Medulla oblongata (tissue), 1 donor: Measurements from ENCODE around the gene SKP1.
"Not testable (repeated sequence)": the region's sequence is repeated elsewhere in the genome, so short reads cannot be mapped to it uniquely, and the experiment has no call there.

ENCODE experiments used
- DNase-seq: peaks from one replicate; pipeline ENCODE4 v3.0.0-alpha.2; 2015; ENCODE audit errors: extremely low spot score

Gene SKP1

DNA sequence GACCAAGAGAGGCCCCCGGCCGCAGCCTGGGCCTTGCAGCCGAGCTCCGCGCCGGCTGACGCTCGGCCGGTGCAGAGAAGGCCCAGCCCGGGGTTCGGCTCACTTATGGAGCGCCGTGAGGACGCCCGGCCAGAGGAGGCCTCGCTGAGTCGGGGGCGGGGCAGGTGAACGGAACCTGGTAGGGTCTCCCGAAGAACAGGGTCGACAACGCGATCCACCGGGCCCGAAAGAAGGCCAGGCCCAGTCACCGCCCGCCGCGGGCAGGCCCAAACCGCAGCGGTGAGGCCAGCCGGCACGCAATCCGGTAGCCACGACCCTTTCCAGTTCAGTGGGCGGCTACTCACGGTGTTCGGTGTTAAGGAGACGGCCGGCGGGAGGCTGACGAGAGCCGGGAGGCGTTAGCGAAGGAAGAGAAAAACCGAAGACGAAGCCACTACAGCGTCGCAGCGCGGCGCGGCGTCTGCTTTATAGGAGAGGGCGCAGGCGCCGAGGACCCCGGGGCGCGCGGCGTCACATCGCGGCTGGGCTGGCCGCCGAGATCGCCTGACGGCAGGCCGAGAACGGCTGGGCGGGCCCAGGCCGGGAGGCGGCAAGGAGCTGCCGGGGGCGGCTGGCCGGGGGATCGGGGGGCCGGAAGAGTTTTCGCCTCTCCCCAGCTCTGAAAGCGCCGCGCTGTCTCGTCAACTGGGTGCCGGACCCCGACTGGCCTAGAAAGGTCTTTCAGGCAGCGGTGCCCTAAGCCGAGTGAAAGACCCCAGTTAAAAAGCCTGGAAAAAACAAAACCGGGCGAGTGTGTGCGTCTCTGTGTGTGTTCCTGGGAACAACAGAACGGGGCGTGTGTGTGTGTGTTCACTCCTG, at the start of gene SKP1:
Gene SKP1 (minus strand): TSS at position 440 of the 858 bp plus-strand sequence. CDS start 2,928 bp downstream, outside the sequence.
- peak; percentile 87 for DNase-seq

DNA sequence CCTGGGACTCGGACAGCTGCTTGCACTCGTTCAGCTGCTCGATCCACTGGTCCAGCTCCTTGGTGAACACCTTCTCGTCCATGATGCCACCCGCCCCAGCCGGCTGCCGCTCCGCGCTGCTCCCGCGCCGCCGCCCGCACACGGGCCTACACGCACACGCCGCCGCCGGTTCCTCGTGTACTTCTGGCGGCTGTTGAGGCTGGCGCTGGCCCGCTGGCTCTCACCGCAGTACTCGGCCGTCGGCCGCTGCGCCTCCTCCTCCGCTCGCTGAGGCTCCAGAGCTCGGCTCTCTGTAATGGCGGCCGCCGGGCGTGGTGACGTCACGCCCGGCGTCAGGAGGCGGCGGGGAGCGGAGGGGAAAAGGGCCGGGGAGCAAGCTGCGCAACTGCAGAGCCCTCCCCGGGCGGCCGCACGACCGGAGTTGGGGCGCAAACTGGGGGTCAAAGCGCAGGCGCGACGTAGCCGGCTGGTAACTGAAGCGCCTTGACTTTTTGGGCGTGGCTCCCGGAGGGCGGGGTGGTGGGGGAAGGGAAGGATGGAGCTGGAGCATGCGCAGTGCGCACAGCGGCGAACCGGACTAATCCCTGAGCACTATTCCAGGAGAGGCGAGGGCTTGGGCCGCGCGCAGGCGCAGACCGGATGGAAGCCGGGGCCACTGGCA, 49.2 kb upstream of the SKP1 start, which contains the start of gene PPP2CA:
Gene PPP2CA (minus strand): TSS at position 294 of the 661 bp plus-strand sequence. CDS start 212 bp downstream, at position 82.
- peak; percentile 99 for DNase-seq

DNA sequence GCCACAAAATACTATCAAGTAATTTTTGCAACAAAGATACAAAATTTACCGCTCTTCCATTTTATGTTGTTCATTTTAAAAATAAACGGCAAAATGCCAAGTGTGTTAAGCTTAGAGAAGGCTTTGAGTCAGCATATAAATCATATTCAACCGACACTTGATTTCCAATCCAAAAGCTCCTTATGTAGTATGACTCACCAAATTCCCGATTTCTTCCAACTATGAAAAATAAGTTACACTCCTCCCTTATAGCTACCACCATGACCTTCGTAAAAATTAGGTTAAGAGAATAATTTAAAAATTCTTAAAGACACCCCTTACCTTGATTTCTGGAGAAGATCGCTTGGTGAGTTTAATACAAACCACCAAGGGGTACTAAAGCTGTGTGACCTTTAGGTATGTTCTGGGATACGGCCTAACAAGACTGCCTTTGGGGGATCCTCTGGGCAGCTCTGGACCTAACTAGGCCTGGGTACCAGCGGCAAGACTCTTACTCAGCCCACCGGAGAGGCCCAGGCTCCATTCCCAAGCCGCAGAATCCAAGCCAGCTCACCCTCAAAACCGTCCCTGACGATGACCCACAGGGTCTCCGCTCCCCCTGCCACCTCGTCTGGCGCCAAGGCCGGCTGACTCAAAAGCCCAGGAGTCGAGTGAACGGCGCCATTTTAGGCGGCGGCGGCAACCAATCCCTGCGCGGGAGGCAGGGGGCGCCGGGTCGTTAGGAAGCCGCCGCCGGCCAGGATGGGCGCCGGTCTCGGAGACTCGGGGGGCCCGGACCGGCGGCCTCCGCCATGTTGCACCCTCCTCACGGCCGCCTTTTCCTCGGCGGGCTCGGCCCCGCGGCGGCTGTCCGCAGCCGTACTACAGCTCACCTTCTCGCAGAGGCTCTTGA, 48.4 kb upstream of the SKP1 start:
- DNase-seq: peak; percentile 71

DNA sequence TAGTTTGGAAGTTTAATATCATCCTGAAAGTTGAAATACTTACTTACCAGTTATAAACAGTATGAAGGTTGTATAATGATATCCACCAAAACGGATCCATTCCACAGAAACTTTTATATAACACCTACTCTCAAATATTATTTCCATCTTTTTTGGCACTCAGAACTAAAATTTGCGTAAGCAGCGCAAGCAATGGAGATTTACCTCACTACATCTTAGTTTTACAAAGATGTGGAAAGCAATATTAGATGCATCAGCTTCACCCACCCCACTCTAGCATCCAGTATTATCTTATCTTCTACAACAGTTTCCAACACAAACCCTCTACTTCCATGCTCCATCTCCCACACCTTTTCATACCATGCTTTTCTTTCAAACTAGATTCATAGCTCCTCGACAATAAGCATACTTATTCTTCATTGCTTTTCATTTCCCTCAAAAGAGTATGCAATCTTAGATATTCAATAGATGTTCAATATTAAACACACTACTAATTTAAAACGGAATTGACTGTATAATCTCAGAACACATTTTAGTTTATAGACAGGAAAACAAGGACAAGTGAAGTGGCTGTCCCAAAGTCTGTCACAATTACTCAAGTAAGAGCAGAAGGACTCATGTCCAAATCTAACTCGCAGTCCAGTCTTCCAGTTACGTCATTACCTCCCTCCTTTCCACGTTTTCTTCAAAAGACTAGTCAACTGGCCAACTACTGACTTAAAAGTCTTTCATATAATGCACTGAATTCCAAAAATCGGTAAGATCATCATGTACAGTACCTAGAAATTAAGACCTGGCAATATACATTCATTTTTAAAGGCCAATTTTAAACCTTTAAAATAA, 46.9 kb upstream of the SKP1 start:
- DNase-seq: peak; percentile 33

DNA sequence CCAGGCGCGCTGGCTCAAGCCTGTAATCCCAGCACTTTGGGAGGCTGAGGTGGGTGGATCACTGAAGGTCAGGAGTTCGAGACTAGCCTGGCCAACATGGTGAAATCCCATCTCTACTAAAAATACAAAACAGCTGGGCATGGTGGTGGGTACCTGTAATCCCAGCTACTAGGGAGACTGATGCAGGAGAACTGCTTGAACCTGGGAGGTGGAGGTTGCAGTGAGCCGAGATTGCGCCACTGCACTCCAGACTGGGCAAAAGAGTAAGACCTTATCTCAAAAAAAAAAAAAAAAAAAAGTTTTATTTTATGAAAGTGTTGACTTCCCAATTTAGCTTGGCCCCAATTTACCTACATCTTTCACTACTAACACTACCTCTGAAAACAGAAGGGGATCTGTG, 44.9 kb upstream of the SKP1 start:
- DNase-seq: not testable (repeated sequence)

DNA sequence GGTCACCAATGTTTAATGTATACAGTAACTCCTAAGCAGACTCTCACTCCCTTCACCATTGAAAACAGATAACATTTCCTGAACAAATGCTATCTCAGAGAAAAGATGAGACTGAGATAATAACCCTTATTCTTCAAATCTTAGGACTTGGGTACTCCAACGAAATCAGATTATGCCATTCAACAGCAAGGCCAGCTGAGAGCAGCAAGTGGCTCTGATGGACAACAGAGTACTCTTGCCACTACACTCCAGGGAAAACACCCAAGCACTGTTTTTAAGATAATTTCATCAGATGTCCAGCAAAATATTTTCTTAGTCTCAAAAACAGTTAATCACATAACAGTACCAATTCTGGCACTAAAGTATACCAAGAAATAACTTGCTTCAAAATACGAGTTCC, 39.0 kb upstream of the SKP1 start:
- DNase-seq: no peak

DNA sequence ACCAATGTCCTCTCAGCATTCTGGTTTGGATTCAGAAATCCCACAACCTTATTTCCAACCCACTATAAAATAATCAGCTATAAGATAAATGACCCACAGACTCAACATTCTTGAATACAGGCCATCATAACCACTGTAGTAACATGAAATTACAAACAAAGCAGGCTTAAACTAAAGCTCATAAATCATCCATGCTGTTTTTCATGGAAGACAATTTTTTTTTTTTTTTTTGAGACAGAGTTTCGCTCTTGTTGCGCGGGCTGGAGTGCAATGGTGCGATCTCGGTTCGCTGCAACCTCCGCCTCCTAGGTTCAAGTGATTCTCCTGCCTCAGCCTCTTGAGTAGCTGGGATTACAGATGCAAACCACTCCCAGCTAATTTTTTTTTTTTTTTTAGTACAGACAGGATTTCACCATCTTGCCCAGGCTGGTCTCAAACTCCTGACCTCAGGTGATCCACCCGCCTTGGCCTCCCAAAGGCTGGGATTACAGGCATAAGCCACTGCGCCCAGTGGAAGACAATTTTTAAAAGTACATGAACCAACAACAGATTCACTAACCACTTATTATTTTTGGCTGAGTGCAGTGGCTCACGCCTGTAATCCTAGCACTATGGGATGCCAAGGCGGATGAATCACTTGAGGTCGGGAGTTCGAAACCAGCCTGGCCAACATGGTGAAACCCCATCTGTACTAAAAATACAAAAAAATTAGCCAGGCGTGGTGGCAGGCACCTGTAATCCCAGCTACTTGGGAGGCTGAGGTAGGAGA, 34.7 kb upstream of the SKP1 start:
- DNase-seq: not testable (repeated sequence)

DNA sequence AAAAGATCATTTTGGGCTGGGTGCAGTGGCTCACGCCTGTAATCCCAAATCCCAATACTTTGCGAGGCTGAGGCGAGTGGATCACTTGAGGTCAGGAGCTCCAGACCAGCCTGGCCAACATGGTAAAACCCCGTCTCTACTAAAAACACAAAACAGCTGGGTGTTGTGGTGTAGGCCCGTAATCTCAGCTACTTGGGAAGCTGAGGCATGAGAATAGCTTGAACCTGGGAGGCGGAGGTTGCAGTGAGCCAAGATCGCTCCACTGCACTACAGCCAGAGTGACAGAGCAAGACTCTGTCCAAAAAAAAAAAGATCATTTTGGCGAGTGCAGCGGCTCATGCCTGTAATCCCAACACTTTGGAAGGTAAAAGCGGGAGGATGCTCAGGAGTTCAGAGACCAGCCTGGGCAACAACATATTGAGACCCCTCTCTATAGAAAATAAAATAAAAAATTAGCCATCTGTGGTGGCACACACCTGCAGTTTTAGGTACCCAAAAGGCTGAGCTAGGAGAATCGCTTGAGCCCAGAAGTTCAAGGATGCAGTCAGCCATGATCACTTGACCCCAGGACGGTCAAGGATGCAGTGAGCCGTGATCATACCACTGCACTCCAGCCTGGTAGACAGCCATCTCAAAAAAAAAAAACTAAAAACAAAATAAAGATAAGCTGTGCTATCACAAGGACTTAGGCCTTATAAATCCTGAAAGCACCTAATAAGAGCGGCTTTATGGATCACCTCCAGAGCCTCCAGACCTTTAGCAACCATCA, 32.9 kb upstream of the SKP1 start:
- DNase-seq: no peak

DNA sequence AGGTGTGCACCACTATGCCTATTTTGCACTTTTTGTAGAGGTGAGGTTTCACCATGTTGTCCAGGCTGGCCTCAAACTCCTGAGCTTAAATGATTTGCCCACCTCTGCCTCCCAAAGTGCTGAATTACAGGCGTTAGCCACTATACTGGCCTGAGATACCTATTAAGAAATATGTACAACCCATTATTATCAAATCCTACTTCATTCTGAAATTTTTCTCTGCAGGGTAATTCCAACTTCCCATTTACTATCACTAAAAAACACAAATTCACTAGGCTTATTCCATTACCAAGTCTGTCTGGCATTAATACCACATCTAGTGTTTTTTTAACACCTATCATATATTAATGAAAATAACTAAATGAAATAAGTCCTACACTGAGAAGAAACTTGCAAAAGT, 30.9 kb upstream of the SKP1 start:
- DNase-seq: no peak

DNA sequence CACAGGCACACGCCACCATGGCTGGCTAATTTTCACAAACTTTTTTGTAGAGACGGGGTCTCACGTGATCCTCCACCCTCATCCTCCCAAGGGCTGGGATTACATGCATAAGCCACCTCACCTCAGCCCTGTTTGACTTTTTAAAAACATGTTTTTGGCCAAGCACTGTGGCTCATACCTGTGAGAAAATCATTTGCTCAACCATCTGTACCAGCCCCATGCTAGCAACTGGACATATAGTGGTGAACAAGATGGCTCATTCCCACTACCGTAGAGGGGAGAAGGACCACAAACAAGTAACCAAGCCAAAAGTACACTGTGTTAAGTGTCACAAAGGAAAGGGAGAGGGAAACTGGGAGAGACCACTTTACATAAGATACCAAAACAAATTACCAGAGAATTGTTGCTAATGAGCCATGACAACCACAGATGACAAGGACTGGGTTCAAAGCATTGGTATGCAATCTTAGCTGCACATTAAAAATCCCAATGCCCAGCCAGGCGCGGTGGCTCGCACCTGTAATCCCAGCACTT, 29.9 kb upstream of the SKP1 start:
- no peak for DNase-seq

DNA sequence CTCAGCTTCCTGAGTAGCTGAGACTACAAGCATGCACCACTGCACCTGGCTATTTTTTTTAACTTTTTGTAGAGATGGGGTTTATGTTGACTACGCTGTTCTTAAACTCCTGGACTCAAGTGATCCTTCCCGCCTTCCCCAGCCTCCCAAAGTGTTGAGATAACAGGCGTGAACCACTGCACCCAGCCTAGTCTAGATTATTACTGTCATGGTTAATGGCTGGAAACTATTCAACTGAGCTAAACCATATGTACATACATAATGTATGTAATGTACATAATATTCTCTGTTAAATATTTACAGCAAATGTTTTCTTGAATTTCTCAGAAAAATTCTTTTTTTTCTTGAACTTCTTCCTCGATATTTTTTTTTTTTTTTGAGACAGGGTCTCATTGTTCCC, 27.8 kb upstream of the SKP1 start:
- DNase-seq: no peak

DNA sequence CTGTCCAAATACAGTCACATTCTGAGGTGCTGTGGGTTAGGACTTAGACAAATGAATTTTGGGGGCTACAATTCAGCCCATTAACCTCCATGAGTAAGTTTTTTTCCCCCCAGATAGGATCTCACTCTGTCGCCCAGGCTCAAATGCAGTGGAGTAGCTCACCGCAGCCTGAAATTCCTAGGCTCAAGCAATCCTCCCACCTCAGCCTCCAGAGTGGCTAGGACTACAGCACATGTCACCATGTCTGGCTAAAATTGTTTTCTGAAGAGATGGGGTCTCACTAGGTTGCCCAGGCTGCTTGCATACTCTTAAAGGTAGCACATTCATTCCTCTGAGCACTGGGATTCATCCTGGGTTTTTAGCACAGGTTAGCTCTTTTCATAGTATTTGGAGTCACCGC, 26.9 kb upstream of the SKP1 start:
- DNase-seq: no peak

DNA sequence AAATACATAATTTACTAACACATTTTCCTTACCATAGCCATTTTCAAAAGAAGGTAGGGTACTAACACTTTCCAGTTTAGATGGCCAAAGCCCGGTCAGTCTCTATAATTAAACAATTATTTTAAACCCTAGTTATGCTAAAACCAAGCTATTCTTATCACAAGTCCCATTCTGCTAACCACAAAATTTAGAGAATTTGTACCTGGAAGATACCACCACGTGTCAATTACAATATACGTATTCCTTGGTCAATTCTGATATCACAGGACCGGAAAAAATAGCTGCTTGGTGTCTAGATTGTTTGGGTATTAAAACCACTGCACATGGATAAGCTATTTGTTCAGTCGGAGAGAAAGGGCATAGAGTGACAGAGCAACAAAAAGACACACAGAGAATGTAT, 18.9 kb upstream of the SKP1 start:
- no peak for DNase-seq

DNA sequence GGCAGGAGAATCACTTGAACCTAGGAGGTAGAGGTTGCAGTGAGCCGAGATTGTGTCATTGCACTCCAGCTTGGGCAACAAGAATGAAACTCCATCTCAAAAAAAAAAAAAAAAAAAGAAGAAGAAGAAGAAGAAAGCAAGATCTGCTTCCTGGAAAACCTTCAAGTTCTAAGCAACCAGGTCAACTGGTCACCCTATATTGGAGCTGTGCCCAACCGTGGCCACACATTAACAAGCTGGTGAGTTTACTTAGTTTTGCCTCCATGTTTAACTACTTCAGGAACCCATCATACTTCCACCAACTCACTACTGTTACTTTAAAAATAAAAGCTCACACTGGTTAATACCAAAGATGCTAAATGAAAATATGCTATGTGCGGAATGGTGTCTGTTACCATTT, 12.3 kb upstream of the SKP1 start:
- DNase-seq: no peak

DNA sequence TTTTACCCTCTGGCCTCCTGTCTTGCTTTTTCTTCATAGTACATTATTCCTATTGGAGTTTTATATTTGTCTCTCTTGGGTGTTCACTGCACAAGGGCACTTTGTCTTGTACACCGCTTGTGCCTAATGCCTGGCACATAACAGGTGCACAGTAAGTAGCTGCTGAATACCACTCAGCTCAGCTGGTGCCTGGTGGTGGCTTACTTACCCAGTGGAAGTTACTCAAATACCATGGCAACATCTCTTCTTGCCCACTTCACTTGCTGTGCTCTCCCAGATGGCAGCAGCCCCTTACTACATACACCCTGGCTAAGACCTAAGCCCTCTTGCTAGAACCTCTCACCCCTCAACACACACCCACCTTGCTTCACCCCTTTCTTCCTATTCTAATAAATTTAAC, 11.3 kb upstream of the SKP1 start:
- no peak for DNase-seq

DNA sequence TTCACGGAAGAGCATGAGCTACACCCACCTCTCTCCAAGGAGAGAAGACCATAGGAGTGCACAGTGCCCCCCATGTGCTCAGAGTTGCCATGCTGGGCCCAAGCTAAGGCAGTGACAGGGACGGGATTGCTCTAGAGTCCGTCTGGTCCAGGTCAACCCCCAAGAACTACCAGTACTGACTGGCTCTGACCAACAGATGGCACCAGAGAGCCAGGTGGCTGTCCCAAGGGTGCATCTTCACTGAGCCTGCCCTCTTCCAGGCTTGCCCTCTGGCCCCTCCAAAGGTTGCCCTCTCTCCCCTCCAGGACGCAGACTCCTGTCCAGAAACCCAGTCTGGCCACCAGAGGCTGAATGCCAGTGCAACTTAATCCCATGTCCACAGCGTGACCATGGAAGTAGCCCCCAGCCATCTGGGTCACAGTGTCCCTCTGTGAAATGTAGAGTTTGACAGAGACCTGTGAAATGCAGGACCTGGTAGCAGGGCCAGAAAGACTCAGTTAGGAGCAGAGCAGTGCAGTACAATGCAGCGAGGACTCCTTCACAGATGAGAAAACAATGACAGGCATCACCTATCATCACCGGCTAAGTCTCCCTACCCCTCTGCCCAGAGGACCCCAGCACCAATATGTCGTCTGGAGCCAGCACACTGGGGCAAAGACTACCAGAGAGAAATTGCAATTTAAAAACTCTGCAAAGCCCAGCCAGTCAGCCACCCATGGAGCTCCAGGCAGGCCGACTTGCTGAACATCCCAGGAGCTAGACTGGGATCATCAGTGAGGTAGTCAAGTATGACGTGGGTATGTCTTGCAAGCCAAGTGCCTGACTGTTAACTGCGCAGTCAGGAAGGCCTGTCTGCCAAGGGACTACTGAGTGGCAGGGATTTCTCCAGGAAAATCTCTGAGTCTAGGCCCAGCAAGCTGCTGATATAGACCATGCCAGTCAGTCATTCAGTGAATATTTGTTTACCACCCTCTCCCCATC, 7.7 kb upstream of the SKP1 start:
- DNase-seq: peak; percentile 84

DNA sequence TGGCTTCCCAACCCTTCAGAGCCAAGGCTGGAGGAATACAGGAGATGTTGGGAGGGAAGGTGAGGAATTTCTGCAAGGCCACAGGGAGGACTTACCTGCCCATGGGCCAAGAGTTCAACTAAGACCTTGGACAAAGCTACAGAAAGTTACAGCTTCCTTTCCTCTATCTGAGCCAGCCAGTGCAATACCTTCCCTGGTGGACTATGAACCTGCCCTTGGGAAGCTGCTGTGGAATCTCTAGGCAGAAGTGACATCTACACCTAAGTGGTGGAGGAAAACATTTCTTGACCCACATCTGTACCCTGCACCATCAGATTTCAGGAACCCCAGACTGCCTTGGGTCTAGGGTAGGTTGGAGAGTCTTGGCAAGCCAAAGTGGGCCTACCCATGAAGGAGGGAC, 6.7 kb upstream of the SKP1 start:
- DNase-seq: no peak

DNA sequence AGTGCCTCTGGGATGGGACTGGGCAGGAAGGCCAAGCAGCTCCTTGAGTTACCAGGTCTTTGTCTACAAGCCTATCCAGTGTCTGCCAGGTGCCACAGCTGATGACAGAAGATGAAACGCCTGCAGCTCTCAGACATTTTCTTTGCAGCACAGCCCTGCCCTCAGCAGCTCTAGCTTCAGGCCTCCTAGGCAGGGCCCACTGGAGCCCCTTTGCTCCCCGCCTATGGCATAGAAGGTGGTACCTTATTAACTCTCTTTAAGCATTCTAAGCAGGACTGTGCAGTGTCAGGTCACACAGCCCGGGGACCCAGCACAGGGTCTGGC, 1.3 kb upstream of the SKP1 start:
- no peak for DNase-seq
